CMK (cell line): ENCODE measurements around the gene TIGAR.

Experiments
- DNase-seq: peaks from one replicate; pipeline ENCODE4 v3.0.0-alpha.2; 2010; ENCODE audit warnings: low read depth

The TIGAR gene

DNA sequence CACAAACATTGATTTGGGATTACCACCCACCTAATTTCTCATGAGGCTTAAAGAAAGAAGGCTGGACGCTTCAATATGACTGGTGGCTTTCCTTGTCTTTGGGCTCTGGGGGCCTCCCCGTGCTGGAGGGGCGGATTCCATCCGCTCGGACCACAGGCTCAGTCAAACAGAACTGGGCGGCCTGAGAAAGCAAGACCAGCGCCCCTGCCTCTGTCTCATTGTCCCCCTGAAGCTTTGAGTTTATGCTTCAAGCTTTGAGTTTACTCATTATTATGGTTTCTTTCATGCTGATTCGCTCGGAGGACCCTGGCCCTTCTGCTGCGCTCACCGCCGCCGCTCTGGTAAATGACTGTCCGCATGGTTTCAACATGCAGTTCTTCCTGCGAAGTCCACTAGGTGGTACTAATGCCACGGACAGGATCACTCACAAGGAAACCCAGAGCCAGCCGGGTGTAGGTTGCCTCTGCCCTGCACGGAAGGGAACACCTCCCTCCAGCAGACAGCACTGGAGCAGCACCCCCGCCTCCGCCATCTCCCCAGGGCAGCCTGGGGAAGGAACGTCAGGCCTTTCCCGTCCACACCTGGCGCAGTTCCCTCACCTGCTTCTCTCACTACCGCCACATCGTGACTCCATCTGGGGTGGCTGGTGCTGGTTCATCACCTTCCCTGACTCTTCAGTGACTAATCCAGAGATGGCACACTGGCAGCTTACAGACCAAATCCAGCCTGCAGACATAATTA lies 13.2 kb upstream of the TIGAR start:
- no peak for DNase-seq

DNA sequence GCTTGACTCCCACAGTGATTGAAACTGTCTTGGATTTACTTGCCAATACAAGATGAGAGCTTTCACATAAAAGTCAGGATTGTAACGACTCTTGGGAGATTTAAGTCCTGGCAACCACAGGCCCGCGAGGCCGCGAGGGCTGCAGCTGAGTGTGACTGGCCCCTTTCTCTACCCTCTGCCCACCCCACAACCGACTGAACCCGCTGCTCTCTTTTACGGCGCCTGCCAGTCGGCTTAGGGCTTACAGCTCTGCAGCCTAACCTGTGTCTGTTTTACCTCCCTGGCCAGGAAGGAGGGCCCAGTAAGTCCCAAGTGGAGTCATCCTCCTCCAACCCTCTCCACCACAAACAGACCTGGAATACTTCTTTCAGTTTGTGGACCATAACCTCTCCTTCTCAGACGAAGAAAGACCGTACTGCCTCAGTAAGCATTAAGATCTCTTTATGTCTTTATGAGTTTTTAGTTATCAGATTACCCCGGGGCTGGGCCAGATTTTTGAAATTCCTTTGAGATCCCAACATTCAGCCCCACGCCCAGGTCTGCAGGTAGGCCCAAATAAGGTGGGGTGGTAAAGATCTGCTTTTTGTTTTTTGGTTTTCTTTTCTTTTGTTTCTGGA lies 12.6 kb upstream of the TIGAR start:
- no peak for DNase-seq

DNA sequence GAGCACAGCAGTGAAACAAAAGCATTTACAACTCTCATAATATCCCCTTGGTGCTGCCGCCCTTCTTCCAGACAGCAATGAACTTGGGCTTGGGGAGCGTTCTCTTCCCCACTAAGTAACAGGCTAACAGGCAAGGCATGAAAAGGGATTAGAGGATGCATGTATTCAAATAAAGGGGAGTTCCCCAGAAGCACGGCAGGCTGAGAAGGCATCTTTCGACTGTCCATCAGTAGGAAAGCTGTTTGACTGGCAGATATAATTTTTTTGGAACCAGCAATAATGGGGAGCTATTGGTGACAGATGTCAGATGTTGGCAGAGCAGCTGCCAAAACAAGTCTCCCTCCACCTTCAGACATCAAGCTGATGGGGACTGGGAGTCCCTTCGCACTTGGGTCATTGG lies 9.2 kb upstream of the TIGAR start:
- no peak for DNase-seq

DNA sequence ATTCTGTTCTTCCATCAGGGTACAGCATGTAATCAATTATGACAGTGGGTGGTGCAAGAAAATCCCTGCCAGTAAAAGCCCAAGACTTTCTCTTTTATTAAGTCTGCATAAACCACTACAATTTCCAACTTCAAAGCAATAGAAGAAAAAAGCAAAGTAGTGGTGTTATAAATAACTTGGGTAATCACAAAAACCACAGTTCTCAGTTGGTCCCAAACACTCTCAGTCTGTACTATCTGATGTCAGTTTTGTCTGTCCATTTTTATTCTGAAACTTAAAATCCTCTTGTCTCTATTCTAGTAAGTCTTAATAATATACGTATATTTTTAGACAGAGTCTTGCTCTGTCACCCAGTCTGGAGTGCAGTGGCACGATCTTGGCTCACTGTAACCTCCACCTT lies 8.8 kb upstream of the TIGAR start:
- no peak for DNase-seq

DNA sequence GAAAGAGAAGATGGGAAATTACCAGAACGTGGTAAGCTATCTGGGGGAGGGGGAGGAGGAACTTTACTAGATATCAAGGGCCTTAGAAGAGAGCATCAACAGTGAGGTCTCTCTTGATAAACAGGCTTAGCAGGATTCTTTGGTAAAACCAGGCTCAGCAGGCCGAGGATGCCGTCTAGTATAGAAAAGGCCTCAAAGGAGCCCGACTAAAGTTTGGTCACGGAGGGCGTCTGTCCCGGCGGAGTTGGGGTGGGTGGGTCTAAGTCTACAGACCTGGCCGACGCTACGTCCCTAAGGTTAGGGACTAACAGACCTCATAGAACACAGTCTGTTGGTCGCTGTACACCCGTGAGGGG lies 538 bp upstream of the TIGAR start:
- DNase-seq = no peak

DNA sequence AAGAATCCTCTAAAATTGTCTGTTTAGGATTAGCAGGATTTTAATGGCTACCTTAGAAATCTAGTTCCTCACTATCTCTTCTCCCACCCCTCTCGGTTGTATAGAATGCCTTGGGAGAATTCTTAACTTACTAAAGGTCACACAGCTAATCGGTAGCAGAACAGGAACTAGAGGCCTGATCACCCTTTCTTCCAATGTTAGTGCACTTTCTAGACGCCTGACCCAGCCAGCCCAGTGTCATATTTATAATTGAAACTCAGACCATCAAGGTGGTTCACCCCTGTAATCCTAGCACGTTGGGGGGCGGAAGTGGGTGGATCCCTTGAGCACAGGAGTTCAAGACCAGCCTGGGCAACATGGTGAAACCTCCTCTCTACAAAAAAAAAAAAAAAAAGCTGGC lies 1.7 kb downstream of the TIGAR start:
- no peak for DNase-seq

DNA sequence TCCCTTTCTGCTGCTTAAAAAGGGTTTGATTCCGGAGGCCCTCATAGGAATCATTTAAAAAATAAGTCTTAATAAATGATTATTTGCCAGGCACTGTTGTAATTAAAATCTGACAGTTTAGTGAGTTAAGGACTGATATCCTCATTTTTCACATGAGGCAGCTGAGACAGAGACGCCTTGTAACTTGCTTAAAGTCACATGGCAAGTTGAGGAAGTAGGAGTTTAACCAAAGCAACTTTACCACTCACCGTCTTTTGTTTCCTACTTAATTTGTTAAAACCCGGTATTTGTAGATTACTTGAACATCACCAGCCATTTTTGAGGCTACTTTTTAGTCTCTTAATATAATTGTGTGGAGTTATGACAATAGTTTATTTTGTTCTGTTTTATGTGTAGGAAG lies 2.4 kb downstream of the TIGAR start:
- DNase-seq = no peak

DNA sequence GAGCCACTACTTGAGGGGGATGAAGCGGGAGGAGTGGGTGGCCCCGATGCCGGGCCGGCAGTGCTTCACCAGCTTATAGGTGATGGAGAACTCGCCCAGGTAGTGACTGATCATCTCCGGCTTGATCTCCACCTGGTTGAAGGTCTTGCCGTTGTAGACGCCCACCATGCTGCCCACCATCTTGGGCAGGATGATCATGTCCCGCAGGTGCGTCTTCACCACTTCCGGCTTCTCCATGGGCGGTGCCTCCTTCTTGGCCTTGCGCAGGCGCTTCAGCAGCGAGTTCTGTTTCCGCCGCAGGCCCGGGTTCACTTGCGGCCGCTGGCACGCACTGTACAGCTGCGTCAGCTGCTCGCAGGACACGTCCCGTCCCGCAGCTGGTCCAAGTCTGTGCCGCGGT lies 3.4 kb downstream of the TIGAR start:
- no peak for DNase-seq

DNA sequence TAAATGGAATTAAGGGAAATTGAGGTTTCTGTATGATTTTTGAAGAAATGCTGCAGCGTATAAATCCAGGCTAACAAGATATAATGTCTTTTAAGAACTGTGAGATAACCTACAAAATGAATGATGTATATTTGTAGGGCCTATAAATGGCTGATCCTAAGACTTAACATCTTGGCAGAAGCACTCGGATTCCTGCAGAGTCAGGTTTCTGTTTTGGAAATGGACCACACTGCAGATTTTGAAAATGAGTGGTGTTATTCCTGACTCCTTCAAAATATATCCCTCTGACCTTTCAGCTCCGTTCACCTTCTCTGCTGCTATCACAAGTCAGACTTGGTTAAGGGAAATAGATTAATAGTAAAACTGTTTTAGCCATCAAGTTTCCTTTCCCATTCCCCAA lies 5.0 kb downstream of the TIGAR start:
- DNase-seq = no peak

DNA sequence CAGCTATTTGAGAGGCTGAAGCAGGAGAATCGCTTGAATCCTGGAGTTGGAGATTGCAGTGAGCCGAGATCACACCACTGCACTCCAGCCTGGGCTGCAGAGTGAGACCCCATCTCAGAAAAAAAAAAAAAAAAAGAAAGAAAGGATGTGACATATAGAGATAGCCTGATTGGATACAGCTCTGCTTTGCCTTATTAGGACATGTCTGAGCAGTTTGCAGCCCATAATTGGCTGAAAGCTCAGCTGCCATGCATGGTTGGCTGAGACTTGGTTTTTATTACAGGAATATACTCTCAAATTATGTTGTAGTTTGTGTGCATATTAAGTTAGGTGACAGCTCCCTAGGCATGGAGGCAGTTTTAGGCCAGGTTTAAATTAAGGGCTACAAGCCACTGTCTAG lies 6.3 kb downstream of the TIGAR start:
- no peak for DNase-seq

DNA sequence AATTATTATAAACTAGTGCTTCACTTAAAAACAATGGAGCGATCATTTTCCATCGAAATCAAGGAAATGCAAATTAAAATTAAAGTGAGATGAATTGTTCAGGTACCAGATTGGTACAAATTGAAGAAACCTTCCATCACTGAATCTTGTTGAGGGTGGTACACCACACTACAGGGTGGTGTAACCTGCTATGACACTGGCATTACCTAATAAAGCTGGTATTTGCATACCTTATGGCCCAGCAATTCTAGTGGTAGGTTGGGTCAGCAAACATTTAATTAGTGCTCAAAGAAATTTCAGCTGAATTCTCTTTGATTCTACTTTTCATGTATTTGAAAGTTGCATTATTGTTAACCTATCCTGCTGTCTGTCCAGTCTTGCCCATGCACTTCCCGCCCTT lies 9.2 kb downstream of the TIGAR start:
- DNase-seq = no peak

DNA sequence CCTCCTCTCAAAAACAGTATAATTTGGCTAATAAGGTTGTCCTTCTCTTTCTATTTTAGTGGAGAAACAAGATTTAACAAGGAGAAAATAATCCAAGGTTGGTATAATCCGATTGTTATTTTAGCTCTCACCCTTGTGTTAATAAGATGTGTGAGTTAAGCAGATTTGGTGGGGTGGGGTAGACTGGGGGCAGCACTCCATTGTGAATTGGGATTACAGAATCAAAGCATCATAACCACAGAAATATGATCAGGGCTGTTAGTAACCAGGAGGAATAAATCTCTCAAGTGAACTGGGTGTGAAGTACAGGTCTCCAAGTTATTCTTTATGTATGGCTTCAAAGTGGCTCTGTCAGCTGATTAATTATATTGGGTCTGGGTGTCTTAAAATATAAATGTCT lies 10.2 kb downstream of the TIGAR start:
- no peak for DNase-seq

DNA sequence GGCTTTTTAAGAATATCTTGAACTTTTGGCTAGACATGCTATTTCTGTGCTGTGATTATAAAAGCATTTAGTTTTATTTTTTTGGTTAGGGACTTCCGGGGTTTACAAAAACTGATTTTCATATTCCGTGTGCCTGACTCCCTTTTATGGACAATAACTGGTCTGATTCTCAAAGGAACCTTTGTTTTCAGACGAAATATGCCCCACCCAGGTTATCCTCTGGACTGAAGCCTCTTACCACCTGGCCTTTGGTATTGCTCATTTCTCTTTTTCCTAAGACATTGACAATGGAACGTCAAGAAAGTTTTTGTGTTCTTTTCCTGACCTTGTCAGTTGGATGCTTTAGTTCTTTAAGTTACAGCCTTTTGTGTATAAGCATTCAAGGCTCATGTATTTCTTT lies 10.8 kb downstream of the TIGAR start:
- no peak for DNase-seq

DNA sequence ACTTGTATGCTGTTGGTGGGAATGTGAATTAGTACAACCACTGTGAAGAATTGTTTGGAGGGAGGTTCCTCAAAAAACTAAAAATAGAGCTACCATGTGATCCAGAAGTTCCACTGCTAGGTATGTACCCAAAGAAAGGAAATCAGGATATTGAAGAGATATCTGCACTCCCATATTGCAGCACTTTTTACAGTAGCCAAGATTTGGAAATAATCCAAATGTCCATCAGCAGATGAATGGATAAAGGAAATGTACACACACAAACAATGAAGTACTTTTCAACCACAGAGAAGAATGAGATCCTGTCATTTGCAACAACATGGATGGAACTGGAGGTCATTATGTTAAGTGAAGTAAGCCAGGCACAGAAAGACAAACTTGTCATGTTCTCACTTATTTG lies 25.9 kb downstream of the TIGAR start:
- no peak for DNase-seq

DNA sequence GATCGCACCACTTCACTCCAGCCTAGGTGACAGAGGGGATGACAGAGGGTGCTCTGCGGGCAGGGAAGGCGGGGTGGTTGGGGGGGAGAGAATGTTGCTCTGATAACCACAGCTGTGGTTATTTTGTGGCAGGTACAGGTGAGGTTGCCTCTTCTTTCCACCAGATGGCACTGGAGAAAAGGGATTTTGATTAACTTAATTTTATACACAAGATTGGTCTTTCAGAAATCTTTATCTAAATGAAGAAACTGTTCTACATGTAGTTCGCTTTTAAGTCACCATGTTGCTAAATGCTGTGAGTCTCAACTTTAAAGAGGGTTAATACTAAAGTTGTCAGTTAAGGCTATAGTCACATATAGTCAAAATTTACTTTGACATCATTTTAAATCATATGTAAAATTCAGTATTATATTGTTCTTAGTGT lies 32.8 kb downstream of the TIGAR start:
- no peak for DNase-seq

DNA sequence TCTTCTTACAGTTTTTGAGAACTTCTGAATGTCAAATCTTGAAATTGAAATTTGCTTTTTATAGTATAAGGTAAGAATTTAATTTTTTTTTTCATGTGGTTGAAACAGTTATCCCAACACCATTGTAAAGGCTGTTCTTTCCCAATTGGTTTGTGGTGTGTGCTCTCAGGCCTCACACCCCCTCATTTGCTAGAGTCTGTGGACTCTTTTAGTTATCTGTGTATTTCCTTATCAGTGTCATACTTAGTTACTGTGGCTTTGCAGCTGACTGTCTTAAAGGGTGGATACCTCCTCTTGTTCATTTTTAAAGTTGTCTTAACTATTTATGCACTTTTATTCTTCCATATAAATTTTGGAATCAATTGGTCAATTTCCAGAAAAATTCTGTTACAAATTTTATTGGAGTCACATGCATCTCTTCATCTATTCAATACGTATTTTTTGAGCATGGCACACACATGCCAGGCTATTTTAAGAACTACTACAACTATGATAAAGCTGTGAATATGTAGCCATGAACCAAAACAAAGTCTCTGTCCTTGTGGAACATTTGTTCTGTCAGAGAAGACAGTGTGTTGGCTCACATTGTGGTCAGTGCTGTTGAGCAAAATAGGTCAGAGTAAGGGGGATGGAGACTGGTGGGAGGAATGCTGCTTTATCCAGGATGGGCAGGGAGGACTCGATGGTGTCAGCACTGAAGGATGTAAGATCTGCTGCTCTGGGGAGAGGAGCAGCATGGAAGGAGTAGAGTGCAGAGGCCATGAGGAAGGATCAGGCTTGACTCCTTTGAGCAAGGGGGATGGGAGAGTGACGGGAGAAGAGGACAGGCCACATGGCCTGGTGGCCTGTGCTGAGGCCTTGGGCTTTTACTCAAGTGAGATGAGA lies 34.4 kb downstream of the TIGAR start:
- DNase-seq = no peak

DNA sequence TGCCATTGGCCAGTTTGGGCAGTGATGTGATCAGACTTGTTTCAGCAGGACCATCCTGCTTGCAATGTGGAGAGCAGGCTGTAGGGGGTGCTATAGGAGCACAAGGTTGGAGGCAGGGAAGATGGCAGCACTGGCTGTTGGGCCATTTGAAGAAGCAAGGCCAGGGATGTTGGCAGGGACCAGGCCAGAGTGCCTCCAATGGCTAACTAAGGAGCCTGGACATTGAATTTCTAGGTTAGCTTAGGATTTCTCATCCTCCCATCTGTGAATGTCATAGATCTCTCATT lies 35.0 kb downstream of the TIGAR start:
- DNase-seq = peak; percentile 22

DNA sequence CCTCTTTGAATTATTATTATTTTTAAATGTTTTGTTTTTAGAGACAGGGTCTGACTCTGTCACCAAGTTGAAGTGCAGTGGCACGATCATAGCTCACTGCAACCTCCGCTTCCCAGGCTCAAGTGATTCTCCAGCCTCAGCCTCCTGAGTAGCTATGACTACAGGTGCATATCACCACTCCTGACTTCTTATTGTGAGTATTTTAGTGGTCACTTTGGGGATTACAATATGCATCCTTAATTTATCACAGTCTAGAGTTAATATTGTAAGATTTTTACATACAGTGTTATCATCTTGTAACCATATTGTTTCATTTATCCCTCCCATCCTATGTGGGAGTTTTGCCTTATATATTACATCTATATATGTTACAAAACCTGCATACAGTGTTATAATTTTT lies 45.1 kb downstream of the TIGAR start:
- no peak for DNase-seq

DNA sequence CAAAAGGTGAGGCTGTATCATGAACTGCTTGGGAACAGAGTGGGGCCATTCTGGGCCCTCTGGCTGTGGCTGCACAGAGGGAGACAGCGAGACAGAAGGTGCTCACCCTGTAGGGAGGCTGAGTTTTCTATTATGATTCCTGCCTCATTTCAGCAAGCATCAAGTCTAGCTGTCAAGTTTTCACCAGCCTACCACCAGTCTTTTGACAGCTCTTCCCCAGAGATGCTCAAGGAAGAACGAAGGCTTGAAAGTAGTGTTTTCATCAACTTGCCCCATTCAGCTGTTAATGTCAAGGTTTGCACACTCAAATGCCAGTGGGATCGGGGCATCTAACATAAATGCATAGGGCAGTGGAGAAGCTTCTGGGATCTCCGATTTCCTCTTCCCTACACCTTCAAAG lies 48.5 kb downstream of the TIGAR start:
- no peak for DNase-seq

DNA sequence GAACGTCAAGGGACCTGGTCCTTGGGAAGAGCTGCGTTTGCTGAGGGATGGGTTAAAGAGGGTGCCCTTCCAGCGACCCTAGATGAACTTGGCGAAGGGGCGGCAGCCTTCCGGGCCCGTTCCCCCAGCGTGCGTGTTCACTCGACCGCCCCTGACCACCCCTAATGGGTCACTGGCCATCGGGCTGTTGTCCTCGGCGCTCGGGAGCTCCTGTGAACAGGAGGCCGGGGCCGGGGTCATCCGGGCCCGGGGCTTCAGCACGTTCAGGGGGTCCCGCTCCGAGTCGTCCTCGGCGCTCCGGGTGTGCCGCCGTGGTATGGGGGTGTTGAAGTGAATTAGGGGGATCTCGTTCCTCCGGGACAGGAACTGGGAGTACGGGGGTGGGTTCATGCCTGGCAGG lies 49.3 kb downstream of the TIGAR start:
- no peak for DNase-seq

DNA sequence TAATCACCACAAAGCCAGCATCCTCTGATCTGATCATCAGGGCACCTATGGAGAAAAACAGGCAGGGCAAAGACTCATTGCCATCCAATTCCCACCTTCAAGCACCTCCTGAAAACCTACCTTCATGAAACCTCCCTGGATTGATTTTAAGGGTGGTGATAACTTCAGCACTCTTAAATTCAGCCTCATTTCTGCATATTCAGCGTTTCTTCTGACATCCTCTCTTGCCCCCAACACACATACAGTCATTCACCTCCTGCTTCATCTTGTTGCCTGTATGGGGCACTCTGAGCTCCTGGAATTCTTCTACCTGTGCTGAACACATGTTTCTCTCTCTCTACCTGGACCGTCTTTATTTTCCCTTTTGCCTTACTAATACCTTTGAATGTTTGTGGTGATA lies 51.6 kb downstream of the TIGAR start:
- DNase-seq = no peak

DNA sequence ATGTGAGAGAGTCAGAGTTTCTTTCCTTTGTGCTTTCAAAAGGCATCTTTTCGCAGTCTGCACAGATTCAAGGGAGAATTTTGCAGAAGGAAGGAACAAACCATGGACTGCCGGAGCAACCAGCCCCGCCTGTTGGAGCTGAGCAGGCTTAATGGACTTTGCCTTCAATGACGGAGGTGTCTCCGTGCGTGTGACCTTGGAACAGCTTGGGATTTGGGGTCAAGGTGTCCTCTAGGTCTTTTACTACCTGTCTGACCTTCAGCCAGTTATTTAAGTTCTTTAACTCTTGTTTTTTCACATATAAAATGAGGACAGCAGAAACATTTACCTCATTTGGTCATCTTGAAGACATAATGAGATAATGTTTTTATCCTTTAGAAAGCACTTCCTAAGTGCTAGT lies 54.4 kb downstream of the TIGAR start:
- no peak for DNase-seq

DNA sequence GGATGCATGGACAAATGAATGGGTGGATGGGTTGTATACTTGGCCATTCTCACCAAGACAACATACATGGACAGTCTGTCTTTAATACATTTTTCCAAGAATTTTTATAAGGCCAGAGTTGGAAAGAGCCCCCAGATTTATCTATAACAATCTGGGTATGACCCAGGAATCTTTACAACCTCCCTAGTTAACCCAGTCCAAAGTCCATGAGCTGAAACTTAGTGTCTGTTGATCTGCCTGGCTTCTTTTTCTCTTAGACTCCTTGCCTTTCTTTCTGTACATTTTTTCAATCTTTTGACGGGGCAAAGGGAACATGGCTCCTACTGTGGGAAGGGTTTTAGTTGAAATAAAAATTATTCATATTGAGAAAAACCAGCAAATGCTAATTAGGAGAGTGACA lies 57.8 kb downstream of the TIGAR start:
- no peak for DNase-seq

DNA sequence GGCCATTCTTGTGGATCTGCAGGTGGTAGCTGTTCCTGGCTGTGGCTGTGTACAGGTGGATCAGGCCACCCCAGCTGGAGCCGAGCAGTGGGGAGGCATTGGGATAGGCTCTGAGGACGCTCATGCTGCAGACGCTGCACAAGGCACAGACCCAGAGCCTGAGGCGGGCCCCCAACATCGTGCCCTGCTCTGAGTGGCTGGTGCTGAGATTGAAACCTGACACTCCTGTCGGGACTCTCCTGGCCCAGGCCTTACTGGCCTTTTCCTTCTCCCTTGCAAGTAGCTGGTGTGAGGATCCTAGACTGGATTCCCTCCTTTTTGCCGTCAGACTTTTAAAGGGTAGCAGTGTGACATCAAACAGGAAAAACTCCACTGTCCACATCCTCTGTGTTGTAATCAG lies 58.4 kb downstream of the TIGAR start, which contains the start of gene FGF23:
TSS of gene FGF23 (minus strand) at position 308 of the 400 bp plus-strand sequence. CDS start at position 178, 130 bp downstream.
- no peak for DNase-seq
